ENCODE data around the gene LRRTM2.

GRCh38 chr5:138874241-138874640 is 894 bp downstream of the LRRTM2 start:
- no peak for TF ChIP-seq CTCF (IDR thresholded peaks at IDR 0.05 in 8 of 11, conservative IDR thresholded peaks at IDR 0.05 in 3 of 11)
- no peak for TF ChIP-seq POLR2A (IDR thresholded peaks at IDR 0.05)
